Stomach (tissue), 9 donors: Measurements from ENCODE around the gene KIF18A. TPM values are rescaled to one million over a fixed set of nuclear protein-coding genes. Genes with fewer than 3 reads are reported as not detected.

ENCODE experiments used
- DNase-seq, 2 donors: peaks; one replicate each; pipeline versions ENCODE4 v3.0.0 to v3.0.0-alpha.2; 2013 to 2019
- H3K27ac ChIP-seq, 5 donors: fragments of 200-600 bp in 4 of 5; sonication (generic) in 4 of 5; one replicate each; pipeline ENCODE4 v1.5.1; 2013 to 2019; ENCODE audit warnings: mild to moderate bottlenecking in 1 of 5, moderate library complexity in 1 of 5
- H3K27me3 ChIP-seq, 3 donors: fragments of 200-600 bp; sonication (generic); one replicate each; pipeline ENCODE4 v1.5.1; 2017 to 2019; ENCODE audit warnings: mixed run types in 1 of 3
- H3K36me3 ChIP-seq, 4 donors: fragments of 200-600 bp; sonication (generic); 1 replicate in 3 of 4; 2 replicates in 1 of 4; pipeline ENCODE4 v1.5.1; 2016 to 2019
- H3K4me1 ChIP-seq, 4 donors: fragments of 200-600 bp; sonication (generic); one replicate each; pipeline ENCODE4 v1.5.1; 2016 to 2019
- H3K4me3 ChIP-seq, 4 donors: fragments of 200-600 bp; sonication (generic) in 3 of 4; one replicate each; pipeline ENCODE4 v1.5.1; 2016 to 2019; ENCODE audit warnings: mild to moderate bottlenecking in 1 of 4
- H3K9me3 ChIP-seq, 4 donors: fragments of 200-600 bp; sonication (generic); one replicate each; pipeline ENCODE4 v1.5.1; 2016 to 2019
- EP300 ChIP-seq: sonication (generic); formaldehyde crosslinking; IDR thresholded peaks from one replicate; pipeline ENCODE4 v1.6.1; 2017; ENCODE audit warnings: antibody characterized with exemption
- POLR2A ChIP-seq, 4 donors: fragments of 450-650 bp; IDR thresholded peaks; one replicate each; pipeline ENCODE4 v1.6.1; 2016; ENCODE audit warnings: antibody characterized with exemption in 4 of 4, control low read depth in 2 of 4, mild to moderate bottlenecking in 1 of 4, moderate library complexity in 1 of 4
- POLR2AphosphoS5 ChIP-seq, 3 donors: sonication (generic); formaldehyde crosslinking; IDR thresholded peaks; one replicate each; pipeline ENCODE4 v1.6.1; 2016; ENCODE audit warnings: antibody characterized with exemption in 3 of 3
- WGBS, 5 donors: extraction: QIAGEN DNeasy Blood & Tissue Kit in 3 of 5; methylation state at CpG; one replicate each; pipeline versions ENCODE4 v1.1.5 to v1.1.7; 2013 to 2018; 5-methylcytosine and 5-hydroxymethylcytosine counted together
- intact Hi-C: fragments of 100-400 bp; cut with DNase I; formaldehyde crosslinking; loops from one replicate; pipeline ENCODE4 v1.15.1; 2023; ENCODE audit warnings: low total_unique reads
- polyA plus RNA-seq, 3 donors: library from polyadenylated mRNA; stranded (reverse); fragments of 200-250 nt; gene quantifications; one replicate each; pipeline ENCODE4 v1.2.3, GENCODE V29; 2013
- total RNA-seq, 5 donors: library from RNA; depleted of rRNA; stranded (reverse); fragments of >200 nt; gene quantifications; one replicate each; pipeline versions ENCODE4 v1.1.0 to v1.2.3, GENCODE V29; 2014 to 2016
- TF ChIP-seq, protein P1 (sequence below), 7 experiments: fragments of 450-650 bp in 4 of 7; fragments of 200-600 bp in 3 of 7; sonication (generic) in 3 of 7; IDR thresholded peaks; one replicate each; pipeline ENCODE4 v1.5.1; 2016 to 2019; ENCODE audit warnings: antibody characterized with exemption in 7 of 7, control low read depth in 2 of 7, mild to moderate bottlenecking in 1 of 7
- donor health status: healthy with polysubstance abuse.
- donor health status: Bipolar disorder and iron deficiency.
- donor health status: healthy.

The KIF18A gene
- total and polyA plus RNA-seq, 8 donors: 0.29 to 3.7 (median 1.1) TPM

DNA sequence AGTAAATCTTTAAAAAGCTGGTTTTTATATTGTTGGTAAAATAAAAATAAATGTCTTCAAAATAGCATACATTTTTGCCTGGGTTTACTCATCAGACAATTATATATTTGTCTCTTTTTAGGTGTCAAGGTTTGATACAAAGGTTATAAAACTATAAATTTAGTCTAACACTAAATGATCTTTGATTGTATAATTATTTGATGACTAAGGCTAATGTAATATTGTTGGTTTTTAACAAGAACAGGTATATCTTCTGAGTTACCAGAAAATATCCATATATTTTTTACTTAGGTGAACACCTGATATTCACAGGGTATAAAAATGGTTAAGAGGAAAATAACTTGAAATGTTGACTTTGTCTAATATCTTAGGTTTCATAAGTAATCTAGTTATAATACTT lies 104.3 kb downstream of the KIF18A start:
- peaks cover 0 to 36% (median 23%) of the 10 kb centered on the region in 4 donors for H3K9me3 ChIP-seq
- no peaks in the 10 kb centered on the region for H3K27me3 ChIP-seq
- intact Hi-C loops: no loop called here
- H3K4me3 ChIP-seq: no peak overlapping the region
- no peak overlapping the region for H3K27ac ChIP-seq
- no peaks in the 10 kb centered on the region for H3K36me3 ChIP-seq
- TF ChIP-seq POLR2A (IDR thresholded peaks at IDR 0.05): no peak
- no peak for TF ChIP-seq EP300
- TF ChIP-seq, protein P1, sequence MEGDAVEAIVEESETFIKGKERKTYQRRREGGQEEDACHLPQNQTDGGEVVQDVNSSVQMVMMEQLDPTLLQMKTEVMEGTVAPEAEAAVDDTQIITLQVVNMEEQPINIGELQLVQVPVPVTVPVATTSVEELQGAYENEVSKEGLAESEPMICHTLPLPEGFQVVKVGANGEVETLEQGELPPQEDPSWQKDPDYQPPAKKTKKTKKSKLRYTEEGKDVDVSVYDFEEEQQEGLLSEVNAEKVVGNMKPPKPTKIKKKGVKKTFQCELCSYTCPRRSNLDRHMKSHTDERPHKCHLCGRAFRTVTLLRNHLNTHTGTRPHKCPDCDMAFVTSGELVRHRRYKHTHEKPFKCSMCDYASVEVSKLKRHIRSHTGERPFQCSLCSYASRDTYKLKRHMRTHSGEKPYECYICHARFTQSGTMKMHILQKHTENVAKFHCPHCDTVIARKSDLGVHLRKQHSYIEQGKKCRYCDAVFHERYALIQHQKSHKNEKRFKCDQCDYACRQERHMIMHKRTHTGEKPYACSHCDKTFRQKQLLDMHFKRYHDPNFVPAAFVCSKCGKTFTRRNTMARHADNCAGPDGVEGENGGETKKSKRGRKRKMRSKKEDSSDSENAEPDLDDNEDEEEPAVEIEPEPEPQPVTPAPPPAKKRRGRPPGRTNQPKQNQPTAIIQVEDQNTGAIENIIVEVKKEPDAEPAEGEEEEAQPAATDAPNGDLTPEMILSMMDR (IDR thresholded peaks at IDR 0.05): no peak
- TF ChIP-seq POLR2AphosphoS5 (IDR thresholded peaks at IDR 0.05): no peak
- DNase-seq: no peak
- H3K4me1 ChIP-seq: no peaks in the 10 kb centered on the region

DNA sequence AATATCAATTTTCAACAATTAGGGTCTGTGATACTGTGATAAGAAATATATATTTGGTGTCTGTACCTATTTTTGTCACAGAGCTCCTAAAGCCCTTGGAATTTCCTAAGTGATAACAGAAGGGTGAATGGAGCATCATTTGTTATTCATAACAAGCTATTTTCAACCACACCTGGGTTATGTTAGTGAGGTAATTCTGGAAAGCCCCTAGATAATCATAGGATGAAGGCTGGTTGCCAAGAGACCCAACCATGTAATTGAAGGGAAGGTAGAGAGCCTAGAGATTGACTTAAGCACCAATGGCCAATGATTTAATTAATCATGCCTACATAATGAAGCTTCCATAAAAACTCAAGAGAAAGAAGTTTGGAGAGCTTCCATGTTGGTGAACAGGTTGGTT lies 109.4 kb downstream of the KIF18A start:
- intact Hi-C loops: no loop called here
- no peaks in the 10 kb centered on the region for H3K27me3 ChIP-seq
- TF ChIP-seq POLR2A (IDR thresholded peaks at IDR 0.05) (no peak), POLR2AphosphoS5 (IDR thresholded peaks at IDR 0.05) (no peak), EP300 (no peak)
- TF ChIP-seq, protein P1 (IDR thresholded peaks at IDR 0.05): no peak
- H3K36me3 ChIP-seq: no peaks in the 10 kb centered on the region
- DNase-seq: no peak
- peaks cover 0 to 36% (median 20%) of the 10 kb centered on the region in 4 donors for H3K9me3 ChIP-seq
- no peak overlapping the region for H3K4me3 ChIP-seq
- no peaks in the 10 kb centered on the region for H3K4me1 ChIP-seq
- no peak overlapping the region for H3K27ac ChIP-seq

DNA sequence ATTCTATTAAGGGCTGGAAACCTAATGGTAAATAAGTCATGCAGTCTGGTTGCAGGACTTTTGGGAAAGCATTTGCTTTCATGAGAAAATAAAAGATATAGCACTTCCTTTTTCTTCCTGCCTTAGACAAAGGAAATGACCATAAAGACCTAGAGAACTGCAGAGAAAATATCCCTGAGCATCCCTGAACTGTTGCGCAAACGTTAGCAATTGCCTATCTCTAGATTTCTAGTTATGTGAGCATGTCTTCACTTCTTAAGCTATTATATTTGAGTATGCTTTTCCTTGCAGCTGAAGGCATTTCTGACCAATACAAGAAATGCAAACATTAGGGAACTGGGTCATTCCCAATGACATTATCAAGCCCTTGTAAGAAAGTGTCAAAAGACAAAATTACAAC lies 110.6 kb downstream of the KIF18A start:
- Histone ChIP-seq H3K4me3 (no peak overlapping the region), H3K27me3 (no peaks in the 10 kb centered on the region), H3K4me1 (no peaks in the 10 kb centered on the region), H3K9me3 (peaks cover 0 to 27% (median 9%) of the 10 kb centered on the region in 4 donors), H3K36me3 (no peaks in the 10 kb centered on the region), H3K27ac (no peak overlapping the region)
- 87 to 98% (median 90%) methylated on average over 2 of the region's 2 CpGs for WGBS, 5 donors
- TF ChIP-seq, protein P1 (IDR thresholded peaks at IDR 0.05): no peak
- TF ChIP-seq EP300: no peak
- no peak for TF ChIP-seq POLR2AphosphoS5 (IDR thresholded peaks at IDR 0.05)
- no peak for TF ChIP-seq POLR2A (IDR thresholded peaks at IDR 0.05)
- no peak for DNase-seq
- intact Hi-C loops: no loop called here

DNA sequence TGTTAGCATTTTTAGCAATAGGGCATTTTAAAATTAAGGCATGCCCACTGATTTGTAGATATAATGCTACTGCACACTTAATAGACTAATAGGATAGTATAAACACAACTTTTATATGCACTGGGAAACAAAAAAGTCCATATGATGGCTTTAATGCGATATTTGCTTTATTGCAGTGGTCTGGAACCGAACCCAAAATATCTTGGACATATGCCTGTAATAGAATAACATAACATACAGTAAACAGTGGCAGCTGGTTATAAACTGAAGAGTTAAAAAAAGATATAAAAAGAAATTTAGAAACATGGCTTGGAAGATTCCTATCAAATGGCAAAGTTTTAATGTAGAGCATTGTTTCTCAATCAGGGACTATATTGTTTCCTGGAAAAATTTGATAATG lies 111.9 kb downstream of the KIF18A start:
- Histone ChIP-seq H3K27me3 (no peaks in the 10 kb centered on the region), H3K9me3 (peaks cover 0 to 14% (median 0%) of the 10 kb centered on the region in 4 donors), H3K27ac (no peak overlapping the region), H3K36me3 (no peaks in the 10 kb centered on the region), H3K4me3 (no peak overlapping the region), H3K4me1 (no peaks in the 10 kb centered on the region)
- intact Hi-C loops: no loop called here
- 64 to 79% (median 71%) methylated on average over 2 of the region's 2 CpGs for whole genome bisulfite sequencing, 5 donors
- TF ChIP-seq POLR2A (IDR thresholded peaks at IDR 0.05) (no peak), EP300 (no peak)
- TF ChIP-seq, protein P1 (IDR thresholded peaks at IDR 0.05): no peak
- DNase-seq: no peak
